ENCODE results near the gene MYH14.
A peak's percentile ranks its signal among the peaks of the same experiment; 100 is the strongest.

DNA sequence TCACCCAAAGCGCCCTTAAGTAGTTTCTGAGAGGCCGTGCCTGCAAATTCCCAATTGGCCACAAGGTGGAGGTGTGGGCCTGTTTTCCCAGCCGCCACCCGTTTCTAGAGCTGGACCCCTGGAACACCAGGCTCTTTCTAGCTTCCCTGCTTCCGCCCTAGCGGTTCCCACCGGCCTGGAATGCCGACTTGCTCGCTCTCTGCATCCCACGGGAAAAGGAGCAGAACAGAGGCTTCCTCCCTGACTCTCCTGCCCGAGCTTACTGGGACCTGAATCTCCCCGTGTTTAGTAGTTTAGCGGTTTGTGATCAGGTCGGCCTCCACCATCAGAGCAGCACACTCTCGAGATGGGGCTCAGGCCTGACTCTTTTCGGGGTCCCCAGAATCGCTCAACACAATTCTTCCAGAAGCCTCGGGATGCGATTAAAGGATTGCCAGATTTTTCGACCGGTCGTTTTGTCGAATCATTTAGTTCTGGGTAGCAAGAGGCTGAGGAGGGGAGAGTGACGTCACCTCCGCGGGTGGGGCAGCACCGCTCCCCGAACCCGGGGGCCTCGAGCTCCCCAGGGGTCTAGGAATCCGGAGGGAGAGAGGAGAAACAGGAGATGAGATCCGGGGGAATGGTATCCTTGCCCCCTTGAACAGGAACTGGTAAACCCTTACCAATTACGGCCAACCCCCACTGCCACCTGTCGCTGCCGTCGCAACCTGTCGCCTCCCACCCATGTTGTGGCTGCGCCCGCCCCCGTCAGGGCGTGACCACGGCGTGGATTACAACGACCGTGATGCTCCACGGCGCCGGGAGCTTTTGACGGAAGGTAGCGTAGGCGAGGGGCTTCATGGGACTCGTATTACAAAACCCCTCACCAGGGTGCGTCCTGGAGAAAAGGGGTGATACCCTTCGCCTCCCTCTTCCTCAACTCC is 154.0 kb downstream of the MYH14 start:
- TF ChIP-seq, protein P1, sequence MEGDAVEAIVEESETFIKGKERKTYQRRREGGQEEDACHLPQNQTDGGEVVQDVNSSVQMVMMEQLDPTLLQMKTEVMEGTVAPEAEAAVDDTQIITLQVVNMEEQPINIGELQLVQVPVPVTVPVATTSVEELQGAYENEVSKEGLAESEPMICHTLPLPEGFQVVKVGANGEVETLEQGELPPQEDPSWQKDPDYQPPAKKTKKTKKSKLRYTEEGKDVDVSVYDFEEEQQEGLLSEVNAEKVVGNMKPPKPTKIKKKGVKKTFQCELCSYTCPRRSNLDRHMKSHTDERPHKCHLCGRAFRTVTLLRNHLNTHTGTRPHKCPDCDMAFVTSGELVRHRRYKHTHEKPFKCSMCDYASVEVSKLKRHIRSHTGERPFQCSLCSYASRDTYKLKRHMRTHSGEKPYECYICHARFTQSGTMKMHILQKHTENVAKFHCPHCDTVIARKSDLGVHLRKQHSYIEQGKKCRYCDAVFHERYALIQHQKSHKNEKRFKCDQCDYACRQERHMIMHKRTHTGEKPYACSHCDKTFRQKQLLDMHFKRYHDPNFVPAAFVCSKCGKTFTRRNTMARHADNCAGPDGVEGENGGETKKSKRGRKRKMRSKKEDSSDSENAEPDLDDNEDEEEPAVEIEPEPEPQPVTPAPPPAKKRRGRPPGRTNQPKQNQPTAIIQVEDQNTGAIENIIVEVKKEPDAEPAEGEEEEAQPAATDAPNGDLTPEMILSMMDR (IDR thresholded peaks at IDR 0.05): peak in 1 of 3 donors; percentile 19
- TF ChIP-seq POLR2A (IDR thresholded peaks at IDR 0.05): no peak
